Mononuclear cell (primary cell): ENCODE measurements around the gene ZDHHC21. TPM values are rescaled to one million over a fixed set of nuclear protein-coding genes. Genes with fewer than 3 reads are reported as not detected.
"Not testable (repeated sequence)": the region's sequence is repeated elsewhere in the genome, so short reads cannot be mapped to it uniquely, and the experiment has no call there.

ENCODE experiments used
- H3K27me3 ChIP-seq: 2 replicates; pipeline ENCODE4 v1.6.0; 2011; ENCODE audit warnings: low read length, control low read depth; ENCODE audit not compliant: insufficient read depth
- H3K4me1 ChIP-seq: 2 replicates; pipeline ENCODE4 v1.5.1; 2011; ENCODE audit warnings: mild to moderate bottlenecking, low read length, control low read depth; ENCODE audit not compliant: insufficient read depth
- H3K4me3 ChIP-seq: 2 replicates; pipeline ENCODE4 v1.5.1; 2011; ENCODE audit warnings: mild to moderate bottlenecking, low read length, moderate library complexity
- H3K9me3 ChIP-seq: 2 replicates; pipeline ENCODE4 v1.5.1; 2011; ENCODE audit warnings: low read depth, mild to moderate bottlenecking, control low read depth, low read length
- total RNA-seq: library from RNA; depleted of rRNA; stranded (reverse); fragments of >200 nt; gene quantifications from one replicate; pipeline ENCODE4 v1.2.3, GENCODE V29; 2012

The ZDHHC21 gene
- total RNA-seq, 1 donor = 7.1 TPM

- H3K9me3 ChIP-seq = peaks cover 21% of the 10 kb centered on the region
- H3K4me3 ChIP-seq = no peak overlapping the region
- no peaks in the 10 kb centered on the region for H3K4me1 ChIP-seq
- H3K27me3 ChIP-seq = peaks cover 31% of the 10 kb centered on the region
Measured at GRCh38 chr9:14702200-14702720, 9.0 kb upstream of the ZDHHC21 start.

GRCh38 chr9:14692470-14693250, 572 bp downstream of the ZDHHC21 start:
- Histone ChIP-seq H3K27me3 (peaks cover 13% of the 10 kb centered on the region), H3K4me1 (peaks cover 12% of the 10 kb centered on the region), H3K4me3 (peak overlapping the region; percentile 51), H3K9me3 (no peaks in the 10 kb centered on the region)

- Histone ChIP-seq H3K4me1 (peaks cover 12% of the 10 kb centered on the region), H3K27me3 (peaks cover 9% of the 10 kb centered on the region), H3K9me3 (no peaks in the 10 kb centered on the region), H3K4me3 (no peak overlapping the region)
Measured at GRCh38 chr9:14690948-14691730, 2.1 kb downstream of the ZDHHC21 start.

- no peak overlapping the region for H3K4me3 ChIP-seq
- no peaks in the 10 kb centered on the region for H3K27me3 ChIP-seq
- peaks cover under 1% of the 10 kb centered on the region for H3K4me1 ChIP-seq
- H3K9me3 ChIP-seq = no peaks in the 10 kb centered on the region
Measured at GRCh38 chr9:14687042-14687719, 6.1 kb downstream of the ZDHHC21 start.

GRCh38 chr9:14686168-14686567, 7.1 kb downstream of the ZDHHC21 start:
- no peaks in the 10 kb centered on the region for H3K27me3 ChIP-seq
- no peaks in the 10 kb centered on the region for H3K9me3 ChIP-seq
- no peak overlapping the region for H3K4me3 ChIP-seq
- no peaks in the 10 kb centered on the region for H3K4me1 ChIP-seq

GRCh38 chr9:14682616-14683015, 10.6 kb downstream of the ZDHHC21 start:
- H3K9me3 ChIP-seq, H3K4me3 ChIP-seq, H3K4me1 ChIP-seq, H3K27me3 ChIP-seq: not testable (repeated sequence)

- no peaks in the 10 kb centered on the region for H3K9me3 ChIP-seq
- H3K4me1 ChIP-seq = no peaks in the 10 kb centered on the region
- no peaks in the 10 kb centered on the region for H3K27me3 ChIP-seq
Measured at GRCh38 chr9:14678776-14679175, 14.5 kb downstream of the ZDHHC21 start.

GRCh38 chr9:14677872-14678271, 15.4 kb downstream of the ZDHHC21 start:
- Histone ChIP-seq H3K4me1 (no peaks in the 10 kb centered on the region), H3K4me3 (no peak overlapping the region), H3K27me3 (no peaks in the 10 kb centered on the region), H3K9me3 (no peaks in the 10 kb centered on the region)

More at GRCh38 chr9:14678776-14679175, 14.5 kb downstream of the ZDHHC21 start:
- no peak overlapping the region for H3K4me3 ChIP-seq

GRCh38 chr9:14677396-14677795, 15.8 kb downstream of the ZDHHC21 start:
- Histone ChIP-seq H3K4me3 (no peak overlapping the region), H3K27me3 (no peaks in the 10 kb centered on the region), H3K4me1 (no peaks in the 10 kb centered on the region), H3K9me3 (no peaks in the 10 kb centered on the region)

- Histone ChIP-seq H3K27me3 (no peaks in the 10 kb centered on the region), H3K4me1 (no peaks in the 10 kb centered on the region), H3K9me3 (no peaks in the 10 kb centered on the region), H3K4me3 (no peak overlapping the region)
Measured at GRCh38 chr9:14674630-14675029, 18.6 kb downstream of the ZDHHC21 start.

- H3K9me3 ChIP-seq = no peaks in the 10 kb centered on the region
- no peaks in the 10 kb centered on the region for H3K4me1 ChIP-seq
- no peaks in the 10 kb centered on the region for H3K27me3 ChIP-seq
- no peak overlapping the region for H3K4me3 ChIP-seq
Measured at GRCh38 chr9:14671377-14671776, 21.9 kb downstream of the ZDHHC21 start.

GRCh38 chr9:14670718-14671117, 22.5 kb downstream of the ZDHHC21 start:
- no peaks in the 10 kb centered on the region for H3K27me3 ChIP-seq
- no peak overlapping the region for H3K4me3 ChIP-seq
- H3K4me1 ChIP-seq = no peaks in the 10 kb centered on the region
- H3K9me3 ChIP-seq = no peaks in the 10 kb centered on the region

GRCh38 chr9:14664022-14664421, 29.2 kb downstream of the ZDHHC21 start:
- not testable (repeated sequence) for H3K9me3 ChIP-seq, H3K4me1 ChIP-seq, H3K4me3 ChIP-seq, H3K27me3 ChIP-seq

GRCh38 chr9:14662060-14662453, 31.2 kb downstream of the ZDHHC21 start:
- Histone ChIP-seq H3K4me1 (no peaks in the 10 kb centered on the region), H3K27me3 (no peaks in the 10 kb centered on the region), H3K9me3 (no peaks in the 10 kb centered on the region), H3K4me3 (no peak overlapping the region)
